ENCODE results near the gene TTC27.

GRCh38 chr2:32758232-32758631, 130.4 kb downstream of the TTC27 start:
- no peak for TF ChIP-seq CTCF (IDR thresholded peaks at IDR 0.05; ENCODE audit: borderline replicate concordance, extremely low read depth, low read length, poor library complexity, severe bottlenecking)
- TF ChIP-seq EZH2 (IDR thresholded peaks at IDR 0.05; ENCODE audit: borderline replicate concordance, low read depth, low read length, severe bottlenecking): no peak

Data from DND-41 (cell line).